Kidney (tissue), 14 donors: ENCODE results near the gene L3MBTL4. TPM values are rescaled to one million over a fixed set of nuclear protein-coding genes. Genes with fewer than 3 reads are reported as not detected.

Experiments used
- DNase-seq, 5 donors: peaks; one replicate each; pipeline ENCODE4 v3.0.0-alpha.2; 2013 to 2020
- FAIRE-seq: peaks from 2 replicates; lab custom pipeline; 2012; peaks lifted over from hg19 to GRCh38; lab: Jason Lieb, UNC
- H3K27ac ChIP-seq, 2 donors: one replicate each; pipeline ENCODE4 v1.7.0; 2013; ENCODE audit warnings: low read depth in 2 of 2, low read length in 2 of 2, inconsistent platforms in 1 of 2
- H3K27me3 ChIP-seq: one replicate; pipeline ENCODE4 v1.7.1; 2013; ENCODE audit warnings: low read length, inconsistent platforms; ENCODE audit not compliant: control insufficient read depth, insufficient read depth
- H3K36me3 ChIP-seq, 3 donors: one replicate each; pipeline versions ENCODE4 v1.7.0 to v1.7.1; 2013; ENCODE audit warnings: low read length in 3 of 3, control low read depth in 1 of 3, inconsistent platforms in 1 of 3; ENCODE audit not compliant: insufficient read depth in 3 of 3, control insufficient read depth in 2 of 3
- H3K4me1 ChIP-seq, 3 donors: one replicate each; pipeline versions ENCODE4 v1.7.0 to v1.7.1; 2013; ENCODE audit warnings: low read length in 3 of 3, inconsistent platforms in 1 of 3, low read depth in 1 of 3; ENCODE audit not compliant: control insufficient read depth in 2 of 3, insufficient read depth in 2 of 3
- H3K4me3 ChIP-seq, 3 donors: one replicate each; pipeline versions ENCODE4 v1.7.0 to v1.8.1; 2013; ENCODE audit warnings: low read length in 3 of 3, control low read depth in 1 of 3, inconsistent platforms in 1 of 3
- H3K9ac ChIP-seq, 3 donors: one replicate each; pipeline versions ENCODE4 v1.7.0 to v1.7.1; 2013; ENCODE audit warnings: low read length in 3 of 3, control low read depth in 1 of 3, inconsistent platforms in 1 of 3
- H3K9me3 ChIP-seq, 3 donors: one replicate each; pipeline versions ENCODE4 v1.7.0 to v1.7.1; 2013; ENCODE audit warnings: low read length in 3 of 3, control low read depth in 1 of 3, inconsistent platforms in 1 of 3; ENCODE audit not compliant: control insufficient read depth in 2 of 3, insufficient read depth in 1 of 3
- CTCF ChIP-seq: IDR thresholded peaks from 3 replicates; pipeline ENCODE4 v1.5.1; 2012; ENCODE audit warnings: mild to moderate bottlenecking, moderate library complexity, borderline replicate concordance; ENCODE audit not compliant: insufficient read depth; ENCODE audit errors: extremely low read depth
- intact Hi-C: fragments of 100-400 bp; cut with DNase I; formaldehyde crosslinking; loops from one replicate; pipeline ENCODE4 v1.11.1; 2022
- polyA plus RNA-seq: library from polyadenylated mRNA; stranded (reverse); fragments of 350-450 nt; fragmentation: Illumina TruSeq; extraction: RNeasy Lipid Tissue Mini Kit (QIAGEN cat#74804); gene quantifications from one replicate; pipeline ENCODE4 v1.2.3, GENCODE V29; 2014; ENCODE audit warnings: low read depth, low replicate concordance; ENCODE audit not compliant: insufficient read depth
- total RNA-seq: library from RNA; stranded (reverse); fragmentation: NEBNext Ultra II Directional; extraction: Animal tissue kit (Norgen Biotek cat#: 25700); gene quantifications from one replicate; pipeline ENCODE4 v1.2.1, GENCODE V29; 2021
- donor health status: control.
- donor health status: control.
- donor health status: control.
- donor health status: control.
- donor health status: control.
- donor health status: DM: yes; HTN: yes; CAD: no.
- donor health status: Normal renal cell carcinoma (clear cell type).

L3MBTL4 gene
- total and polyA plus RNA-seq, 2 donors from 2014 or later, result 3.9 to 15.2 TPM

GRCh38 chr18:6444466-6445228 lies 29.9 kb upstream of the L3MBTL4 start:
- Histone ChIP-seq H3K9ac (no peak overlapping the region), H3K27ac (no peak overlapping the region), H3K27me3 (no peaks in the 10 kb centered on the region), H3K36me3 (no peaks in the 10 kb centered on the region), H3K9me3 (no peaks in the 10 kb centered on the region), H3K4me3 (no peak overlapping the region), H3K4me1 (no peaks in the 10 kb centered on the region)
- no peak for TF ChIP-seq CTCF
- intact Hi-C loops, result no loop called here
- no peak for FAIRE-seq
- no peak for DNase-seq

- no peak overlapping the region for H3K4me3 ChIP-seq
- TF ChIP-seq CTCF, result no peak
- no peak for DNase-seq
These were observed 26.5 kb upstream of the L3MBTL4 start for GRCh38 chr18:6441200-6441599.

GRCh38 chr18:6437937-6438818 lies 23.5 kb upstream of the L3MBTL4 start:
- FAIRE-seq, result no peak
- no peaks in the 10 kb centered on the region for H3K4me1 ChIP-seq
- no peak overlapping the region for H3K4me3 ChIP-seq
- no peak overlapping the region for H3K9ac ChIP-seq
- H3K27ac ChIP-seq, result no peak overlapping the region
- no peaks in the 10 kb centered on the region for H3K36me3 ChIP-seq
- H3K27me3 ChIP-seq, result no peaks in the 10 kb centered on the region
- TF ChIP-seq CTCF, result no peak
- no peak for DNase-seq
- intact Hi-C loops, result no loop called here
- H3K9me3 ChIP-seq, result no peaks in the 10 kb centered on the region

More at GRCh38 chr18:6441200-6441599, 26.5 kb upstream of the L3MBTL4 start:
- no peak for FAIRE-seq
- Histone ChIP-seq H3K36me3 (no peaks in the 10 kb centered on the region), H3K27me3 (no peaks in the 10 kb centered on the region), H3K4me1 (no peaks in the 10 kb centered on the region), H3K27ac (no peak overlapping the region), H3K9ac (no peak overlapping the region), H3K9me3 (no peaks in the 10 kb centered on the region)
- intact Hi-C loops, result no loop called here
